ENCODE results near the gene MID2. TPM values are rescaled to one million over a fixed set of nuclear protein-coding genes. Genes with fewer than 3 reads are reported as not detected.
"Not testable (repeated sequence)": the region's sequence is repeated elsewhere in the genome, so short reads cannot be mapped to it uniquely, and the experiment has no call there.

Gene MID2
- polyA plus RNA-seq, 3 donors, result 0.20 TPM; not detected in 2

DNA sequence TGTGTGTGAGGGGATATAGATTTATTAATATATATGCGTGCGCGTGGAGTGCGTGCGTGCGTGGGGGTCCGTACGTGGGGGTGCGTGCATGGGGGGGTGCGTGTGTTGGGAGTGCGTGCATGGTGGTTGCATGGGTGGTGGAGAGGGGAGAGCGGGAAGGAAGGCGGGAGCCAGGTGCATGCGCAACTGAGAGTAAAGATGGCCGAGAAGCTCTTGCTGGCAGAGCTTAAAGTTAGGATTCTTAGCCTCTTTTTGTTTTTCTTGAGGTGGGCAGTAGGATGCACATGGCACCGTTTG, 110.7 kb downstream of the MID2 start:
- Histone ChIP-seq H3K9me3 (replicated peaks in 1 of 2; ENCODE audit: control insufficient read depth in 1 of 2, insufficient read depth in 1 of 2, low read length in 2 of 2) (peaks cover 0 to 7% of the 10 kb centered on the region in 2 donors), H3K27me3 (ENCODE audit: control insufficient read depth in 2 of 2, insufficient read depth in 2 of 2, low read length in 2 of 2) (peaks cover 0 to 10% of the 10 kb centered on the region in 2 donors), H3K27ac (ENCODE audit: low read depth in 1 of 2, low read length in 2 of 2) (no peak overlapping the region), H2AFZ (ENCODE audit: insufficient read depth, low read depth, low read length, poor library complexity, severe bottlenecking) (no peak overlapping the region), H3K9ac (ENCODE audit: insufficient read depth, low read length, poor library complexity, severe bottlenecking) (no peak overlapping the region), H3K4me2 (replicated peaks; ENCODE audit: extremely low read depth, low read length, poor library complexity, severe bottlenecking) (no peak overlapping the region), H3K4me3 (replicated peaks in 1 of 3; ENCODE audit: low read depth in 2 of 3, low read length in 3 of 3) (no peak overlapping the region), H3K36me3 (replicated peaks in 1 of 2; ENCODE audit: control insufficient read depth in 1 of 2, insufficient read depth in 2 of 2, low read length in 2 of 2) (no peaks in the 10 kb centered on the region), H4K20me1 (ENCODE audit: insufficient read depth, low read length) (no peaks in the 10 kb centered on the region), H3K79me2 (ENCODE audit: insufficient read depth, low read length) (no peaks in the 10 kb centered on the region), H3K4me1 (ENCODE audit: control insufficient read depth in 1 of 2, insufficient read depth in 2 of 2, low read length in 2 of 2) (no peaks in the 10 kb centered on the region)
- Mint-ChIP-seq H3K27me3 (ENCODE audit: low read depth in 3 of 3) (peaks cover 7 to 23% (median 17%) of the 10 kb centered on the region in 3 donors), H3K36me3 (no peaks in the 10 kb centered on the region), H3K4me3 (no peak overlapping the region), H3K9me3 (peaks cover 0 to 10% (median 2%) of the 10 kb centered on the region in 7 donors), H3K4me1 (no peaks in the 10 kb centered on the region), H3K27ac (peak overlapping the region in 1 of 7 donors; percentile 34)
- intact Hi-C loops (cut with micrococcal nuclease), result no loop called here
- no peak for DNase-seq
- WGBS (ENCODE audit: insufficient coverage), result 15% methylated on average over 11 of the region's 16 CpGs
- TF ChIP-seq, protein P1, sequence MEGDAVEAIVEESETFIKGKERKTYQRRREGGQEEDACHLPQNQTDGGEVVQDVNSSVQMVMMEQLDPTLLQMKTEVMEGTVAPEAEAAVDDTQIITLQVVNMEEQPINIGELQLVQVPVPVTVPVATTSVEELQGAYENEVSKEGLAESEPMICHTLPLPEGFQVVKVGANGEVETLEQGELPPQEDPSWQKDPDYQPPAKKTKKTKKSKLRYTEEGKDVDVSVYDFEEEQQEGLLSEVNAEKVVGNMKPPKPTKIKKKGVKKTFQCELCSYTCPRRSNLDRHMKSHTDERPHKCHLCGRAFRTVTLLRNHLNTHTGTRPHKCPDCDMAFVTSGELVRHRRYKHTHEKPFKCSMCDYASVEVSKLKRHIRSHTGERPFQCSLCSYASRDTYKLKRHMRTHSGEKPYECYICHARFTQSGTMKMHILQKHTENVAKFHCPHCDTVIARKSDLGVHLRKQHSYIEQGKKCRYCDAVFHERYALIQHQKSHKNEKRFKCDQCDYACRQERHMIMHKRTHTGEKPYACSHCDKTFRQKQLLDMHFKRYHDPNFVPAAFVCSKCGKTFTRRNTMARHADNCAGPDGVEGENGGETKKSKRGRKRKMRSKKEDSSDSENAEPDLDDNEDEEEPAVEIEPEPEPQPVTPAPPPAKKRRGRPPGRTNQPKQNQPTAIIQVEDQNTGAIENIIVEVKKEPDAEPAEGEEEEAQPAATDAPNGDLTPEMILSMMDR (IDR thresholded peaks at IDR 0.05), result no peak

DNA sequence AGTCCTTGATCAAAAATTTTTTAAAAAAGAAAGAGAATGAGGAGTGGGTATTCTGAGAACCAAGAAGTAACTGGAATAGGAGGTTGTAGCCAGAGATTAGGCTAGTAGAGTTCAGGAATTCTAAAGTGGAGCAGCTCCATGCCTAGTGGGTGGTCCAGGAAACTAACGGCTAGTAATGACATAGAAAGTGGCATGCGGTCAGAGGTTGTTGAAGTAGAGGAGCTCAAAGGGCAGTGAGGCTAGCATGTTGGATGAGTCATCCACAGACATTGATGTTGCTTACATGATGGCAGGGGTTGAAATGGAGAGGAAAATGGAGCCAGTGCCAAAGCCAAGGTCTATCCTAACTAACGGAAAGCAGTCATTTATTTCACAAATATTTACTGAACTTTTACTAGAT, 114.4 kb downstream of the MID2 start:
- TF ChIP-seq, protein P1 (IDR thresholded peaks at IDR 0.05), result no peak
- no peak overlapping the region for H2AFZ ChIP-seq (ENCODE audit: insufficient read depth, low read depth, low read length, poor library complexity, severe bottlenecking)
- H3K4me1 Mint-ChIP-seq, result no peaks in the 10 kb centered on the region
- H3K27me3 Mint-ChIP-seq (ENCODE audit: low read depth in 3 of 3), result peaks cover 6 to 14% (median 13%) of the 10 kb centered on the region in 3 donors
- no peaks in the 10 kb centered on the region for H3K79me2 ChIP-seq (ENCODE audit: insufficient read depth, low read length)
- no peak overlapping the region for H3K4me3 ChIP-seq (replicated peaks in 1 of 3; ENCODE audit: low read depth in 2 of 3, low read length in 3 of 3)
- intact Hi-C loops (cut with micrococcal nuclease), result no loop called here
- H3K9me3 Mint-ChIP-seq, result peaks cover 0 to 10% (median 2%) of the 10 kb centered on the region in 7 donors
- 100% methylated on average over 1 of the region's 3 CpGs for WGBS (ENCODE audit: insufficient coverage)
- no peak overlapping the region for H3K4me3 Mint-ChIP-seq
- peaks cover 0 to 10% of the 10 kb centered on the region in 2 donors for H3K27me3 ChIP-seq (ENCODE audit: control insufficient read depth in 2 of 2, insufficient read depth in 2 of 2, low read length in 2 of 2)
- no peaks in the 10 kb centered on the region for H4K20me1 ChIP-seq (ENCODE audit: insufficient read depth, low read length)
- H3K36me3 ChIP-seq (replicated peaks in 1 of 2; ENCODE audit: control insufficient read depth in 1 of 2, insufficient read depth in 2 of 2, low read length in 2 of 2), result no peaks in the 10 kb centered on the region
- no peak for DNase-seq
- peaks cover 0 to 7% of the 10 kb centered on the region in 2 donors for H3K9me3 ChIP-seq (replicated peaks in 1 of 2; ENCODE audit: control insufficient read depth in 1 of 2, insufficient read depth in 1 of 2, low read length in 2 of 2)
- H3K9ac ChIP-seq (ENCODE audit: insufficient read depth, low read length, poor library complexity, severe bottlenecking), result no peak overlapping the region
- no peak overlapping the region for H3K4me2 ChIP-seq (replicated peaks; ENCODE audit: extremely low read depth, low read length, poor library complexity, severe bottlenecking)
- peak overlapping the region in 1 of 7 donors; percentile 23 for H3K27ac Mint-ChIP-seq
- no peak overlapping the region for H3K27ac ChIP-seq (ENCODE audit: low read depth in 1 of 2, low read length in 2 of 2)
- H3K36me3 Mint-ChIP-seq, result no peaks in the 10 kb centered on the region
- no peaks in the 10 kb centered on the region for H3K4me1 ChIP-seq (ENCODE audit: control insufficient read depth in 1 of 2, insufficient read depth in 2 of 2, low read length in 2 of 2)

DNA sequence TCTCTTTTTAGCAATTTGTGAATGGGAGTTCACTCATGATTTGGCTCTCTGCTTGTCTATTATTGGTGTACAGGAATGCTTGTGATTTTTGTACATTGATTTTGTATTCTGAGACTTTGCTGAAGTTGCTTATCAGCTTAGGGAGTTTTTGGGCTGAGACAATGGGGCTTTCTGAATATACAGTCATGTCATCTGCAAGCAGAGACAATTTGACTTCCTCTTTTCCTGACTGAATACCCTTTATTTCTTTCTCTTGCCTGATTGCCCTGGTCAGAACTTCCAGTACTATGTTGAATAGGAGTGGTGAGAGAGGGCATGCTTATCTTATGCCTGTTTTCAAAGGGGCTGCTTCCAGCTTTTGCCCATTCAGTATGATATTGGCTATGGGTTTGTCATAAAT, 129.7 kb downstream of the MID2 start:
- H3K9me3 Mint-ChIP-seq; H3K9me3 ChIP-seq (replicated peaks in 1 of 2; ENCODE audit: control insufficient read depth in 1 of 2, insufficient read depth in 1 of 2, low read length in 2 of 2); H3K27ac ChIP-seq (ENCODE audit: low read depth in 1 of 2, low read length in 2 of 2); H3K27me3 ChIP-seq (ENCODE audit: control insufficient read depth in 2 of 2, insufficient read depth in 2 of 2, low read length in 2 of 2); H3K4me1 Mint-ChIP-seq; intact Hi-C loops (cut with micrococcal nuclease); H3K27ac Mint-ChIP-seq; DNase-seq; H3K27me3 Mint-ChIP-seq (ENCODE audit: low read depth in 3 of 3); H2AFZ ChIP-seq (ENCODE audit: insufficient read depth, low read depth, low read length, poor library complexity, severe bottlenecking); H3K36me3 ChIP-seq (replicated peaks in 1 of 2; ENCODE audit: control insufficient read depth in 1 of 2, insufficient read depth in 2 of 2, low read length in 2 of 2); H3K4me1 ChIP-seq (ENCODE audit: control insufficient read depth in 1 of 2, insufficient read depth in 2 of 2, low read length in 2 of 2); H3K36me3 Mint-ChIP-seq; H3K4me2 ChIP-seq (replicated peaks; ENCODE audit: extremely low read depth, low read length, poor library complexity, severe bottlenecking); H3K4me3 ChIP-seq (replicated peaks in 1 of 3; ENCODE audit: low read depth in 2 of 3, low read length in 3 of 3); H4K20me1 ChIP-seq (ENCODE audit: insufficient read depth, low read length); H3K79me2 ChIP-seq (ENCODE audit: insufficient read depth, low read length); H3K9ac ChIP-seq (ENCODE audit: insufficient read depth, low read length, poor library complexity, severe bottlenecking): not testable (repeated sequence)
- H3K4me3 Mint-ChIP-seq, result peak overlapping the region in 1 of 2 donors; percentile 4

Measured in CD14-positive monocyte (primary cell).